HepG2 (cell line): ENCODE data around the gene CPLX3.

ENCODE experiments used
- CBFB ChIP-seq: sonication (generic); formaldehyde crosslinking; IDR thresholded peaks from 2 replicates; pipeline ENCODE4 v1.4.0; 2020; ENCODE audit warnings: missing genetic modification reagents
- CTCF ChIP-seq: sonication (generic); formaldehyde crosslinking; IDR thresholded peaks from 2 replicates; pipeline ENCODE4 v1.5.0; 2020; ENCODE audit warnings: mild to moderate bottlenecking, missing genetic modification reagents, moderate library complexity
- EZH2 ChIP-seq: conservative IDR thresholded peaks from 2 replicates; pipeline ENCODE4 v1.6.1; 2012; ENCODE audit warnings: mild to moderate bottlenecking, low read depth, low read length, moderate library complexity
- FOXA1 ChIP-seq, 2 experiments: fragments of 450-650 bp in 1 of 2; sonication (generic) in 1 of 2; formaldehyde crosslinking in 1 of 2; IDR thresholded peaks; 2 replicates each; pipeline versions ENCODE4 v1.4.0 to v1.6.1; 2016 to 2020; ENCODE audit warnings: missing genetic modification reagents in 1 of 2
- JUN ChIP-seq: sonication (generic); formaldehyde crosslinking; IDR thresholded peaks from 2 replicates; pipeline ENCODE4 v1.4.0; 2020; ENCODE audit warnings: mild to moderate bottlenecking, missing genetic modification reagents
- THAP11 ChIP-seq: IDR thresholded peaks from 2 replicates; pipeline ENCODE4 v1.6.1; 2016; ENCODE audit warnings: missing biosample characterization, missing genetic modification reagents
- TF ChIP-seq, protein P1 (sequence below): IDR thresholded peaks from 2 replicates; pipeline ENCODE4 v1.6.1; 2016; ENCODE audit warnings: low read depth, borderline replicate concordance

DNA sequence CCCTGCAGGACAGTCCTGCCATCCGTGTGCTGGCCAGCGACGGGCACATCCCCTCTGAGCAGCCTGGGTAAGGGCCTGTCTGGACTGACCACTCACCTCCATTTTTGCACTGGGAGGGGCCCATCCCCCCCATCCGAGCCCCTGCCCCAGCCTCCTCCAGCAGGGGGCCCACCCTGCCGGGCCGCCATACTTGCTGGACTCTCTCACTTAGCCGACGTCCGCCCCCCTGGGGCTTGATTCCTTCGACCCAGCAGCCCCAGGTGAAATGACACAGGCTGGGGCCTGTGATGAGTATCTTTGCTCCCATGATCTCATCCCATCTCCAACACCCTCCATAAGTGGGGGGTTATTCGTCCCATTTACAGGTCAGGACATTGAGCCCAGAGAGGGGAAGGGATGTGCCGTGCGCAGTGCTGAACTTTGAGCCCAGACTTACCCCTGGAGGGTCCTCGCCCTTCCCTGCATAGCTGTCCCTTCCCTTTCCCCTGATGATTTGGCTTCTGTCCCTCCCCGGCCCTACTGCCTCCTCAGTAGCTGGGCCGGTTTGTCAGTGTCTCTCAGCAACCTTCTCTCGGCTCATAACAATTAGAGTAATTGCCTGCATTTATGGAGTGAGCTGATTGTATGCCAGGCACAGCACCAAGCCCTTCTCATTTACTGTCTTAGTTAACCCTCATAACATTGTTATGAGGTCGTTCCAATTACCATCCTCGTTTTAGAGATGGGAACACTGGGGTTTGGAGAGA is 9.6 kb upstream of the CPLX3 start:
- TF ChIP-seq FOXA1 (IDR thresholded peaks at IDR 0.05) = no peak
- no peak for TF ChIP-seq FOXA1 (CRISPR knock-in tag; IDR thresholded peaks at IDR 0.05)
- TF ChIP-seq, protein P1, sequence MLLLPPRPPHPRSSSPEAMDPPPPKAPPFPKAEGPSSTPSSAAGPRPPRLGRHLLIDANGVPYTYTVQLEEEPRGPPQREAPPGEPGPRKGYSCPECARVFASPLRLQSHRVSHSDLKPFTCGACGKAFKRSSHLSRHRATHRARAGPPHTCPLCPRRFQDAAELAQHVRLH (CRISPR knock-in tag) = no peak
- 0 out of 2 replicates have a peak, but pooled peaks have one; percentile 11 for TF ChIP-seq CTCF
- no peak for TF ChIP-seq CBFB (CRISPR knock-in tag)
- no peak for TF ChIP-seq THAP11 (CRISPR knock-in tag)
- TF ChIP-seq JUN (CRISPR knock-in tag) = no peak
- no peak for TF ChIP-seq EZH2
